ENCODE data around the gene OSGIN1. TPM values are rescaled to one million over a fixed set of nuclear protein-coding genes. Genes with fewer than 3 reads are reported as not detected.

Gene OSGIN1, protein sequence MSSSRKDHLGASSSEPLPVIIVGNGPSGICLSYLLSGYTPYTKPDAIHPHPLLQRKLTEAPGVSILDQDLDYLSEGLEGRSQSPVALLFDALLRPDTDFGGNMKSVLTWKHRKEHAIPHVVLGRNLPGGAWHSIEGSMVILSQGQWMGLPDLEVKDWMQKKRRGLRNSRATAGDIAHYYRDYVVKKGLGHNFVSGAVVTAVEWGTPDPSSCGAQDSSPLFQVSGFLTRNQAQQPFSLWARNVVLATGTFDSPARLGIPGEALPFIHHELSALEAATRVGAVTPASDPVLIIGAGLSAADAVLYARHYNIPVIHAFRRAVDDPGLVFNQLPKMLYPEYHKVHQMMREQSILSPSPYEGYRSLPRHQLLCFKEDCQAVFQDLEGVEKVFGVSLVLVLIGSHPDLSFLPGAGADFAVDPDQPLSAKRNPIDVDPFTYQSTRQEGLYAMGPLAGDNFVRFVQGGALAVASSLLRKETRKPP
- total RNA-seq (2014; rRNA removed) (6.6 and 9.8 TPM in 2 replicates), Bru-seq, nascent RNA (percentile 48 among the genes with signal in this experiment), BruChase-seq, experiment 1, labeled RNA remaining after a 6-hour chase (percentile 48 among the genes with signal in this experiment), BruChase-seq, experiment 2, labeled RNA remaining after a 2-hour chase (percentile 49 among the genes with signal in this experiment)
- long read RNA-seq, partial matches to known transcripts, result 7 of 10 reads
- long read RNA-seq, other reads (novel, unspliced or antisense), result 0 of 10 reads

DNA sequence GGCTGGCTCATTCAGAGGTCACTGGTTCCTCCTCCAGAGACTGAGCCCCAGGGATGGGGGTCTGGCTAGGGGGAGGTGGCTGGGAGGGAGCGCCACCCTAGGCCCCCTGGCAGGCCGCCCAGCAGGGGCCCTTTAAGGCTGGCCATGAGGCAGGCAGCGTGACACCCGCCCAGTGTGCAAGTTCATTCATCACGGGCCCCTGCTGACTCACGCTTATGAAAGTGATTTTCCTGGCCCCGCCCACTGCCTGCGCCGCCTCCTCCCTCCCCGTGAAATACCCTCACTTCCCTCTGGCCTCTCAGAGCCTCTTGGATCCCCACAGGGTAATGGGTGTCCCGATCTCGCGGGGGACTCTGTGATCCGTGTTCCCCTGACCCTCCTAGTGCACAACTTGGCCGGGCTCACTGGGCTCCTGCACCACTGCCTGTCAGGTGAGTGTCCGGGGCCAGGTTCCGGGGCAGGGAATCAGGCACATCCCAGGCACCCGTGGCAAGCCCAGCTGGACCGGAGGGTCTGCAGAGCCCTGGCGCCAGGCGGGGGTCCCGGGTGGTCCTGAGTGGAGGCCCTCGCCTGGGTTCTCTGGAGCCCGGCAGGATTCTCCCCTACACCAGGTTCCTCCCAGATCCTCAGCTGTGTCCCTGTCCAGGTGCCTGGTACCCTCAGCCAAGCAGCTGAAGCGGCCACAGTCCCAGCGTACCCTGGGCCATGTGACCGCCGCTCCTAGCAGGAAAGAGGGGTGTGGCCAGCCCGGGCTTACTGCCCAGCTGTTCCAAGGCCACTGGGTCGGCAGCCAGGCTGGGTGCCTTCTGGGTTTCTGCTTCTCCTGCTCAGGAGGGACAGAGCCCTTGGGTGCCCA, at the start of gene OSGIN1:
TSS of gene OSGIN1 (plus strand) at position 301 of the 856 bp plus-strand sequence. CDS start 4,432 bp downstream, outside the sequence.
- intact Hi-C loops (cut with micrococcal nuclease), result loop anchor here (1.0 kb wide), 1 partner anchor 27 kb away; no protein-coding TSS in a partner anchor
- peak within 1 kb of the TSS; percentile 75 for H3K9ac ChIP-seq (ENCODE audit: low read length)
- H3K27me3 ChIP-seq (ENCODE audit: low read length), result no peaks in the 10 kb centered on the region
- H3K27ac ChIP-seq (ENCODE audit: low read length), result peak within 1 kb of the TSS; percentile 72
- ChIA-PET CTCF (interaction anchor here (0.8 to 1.8 kb wide), 3 partner anchors 26 to 61 kb away, joined by 3 to 7 read pairs (median 7); no protein-coding TSS in a partner anchor), POLR2A (ENCODE audit: unreplicated experiment) (no interaction called here)
- peak within 1 kb of the TSS; percentile 99 for H3K4me2 ChIP-seq (ENCODE audit: low read length)
- no peaks in the 10 kb centered on the region for H3F3A ChIP-seq (ENCODE audit: low read length, unreplicated experiment)
- H3K9me3 ChIP-seq (ENCODE audit: low read length), result no peaks in the 10 kb centered on the region
- no peaks in the 10 kb centered on the region for H4K20me1 ChIP-seq (ENCODE audit: low read length)
- no peaks in the 10 kb centered on the region for H3K36me3 ChIP-seq (ENCODE audit: low read depth, low read length)
- peak; percentile 88 for DNase-seq
- no peaks in the 10 kb centered on the region for H3K9me2 ChIP-seq (replicated peaks; ENCODE audit: low read length)
- H3K79me2 ChIP-seq (ENCODE audit: low read length), result peaks cover 18% of the 10 kb centered on the region
- TF ChIP-seq, protein P1, sequence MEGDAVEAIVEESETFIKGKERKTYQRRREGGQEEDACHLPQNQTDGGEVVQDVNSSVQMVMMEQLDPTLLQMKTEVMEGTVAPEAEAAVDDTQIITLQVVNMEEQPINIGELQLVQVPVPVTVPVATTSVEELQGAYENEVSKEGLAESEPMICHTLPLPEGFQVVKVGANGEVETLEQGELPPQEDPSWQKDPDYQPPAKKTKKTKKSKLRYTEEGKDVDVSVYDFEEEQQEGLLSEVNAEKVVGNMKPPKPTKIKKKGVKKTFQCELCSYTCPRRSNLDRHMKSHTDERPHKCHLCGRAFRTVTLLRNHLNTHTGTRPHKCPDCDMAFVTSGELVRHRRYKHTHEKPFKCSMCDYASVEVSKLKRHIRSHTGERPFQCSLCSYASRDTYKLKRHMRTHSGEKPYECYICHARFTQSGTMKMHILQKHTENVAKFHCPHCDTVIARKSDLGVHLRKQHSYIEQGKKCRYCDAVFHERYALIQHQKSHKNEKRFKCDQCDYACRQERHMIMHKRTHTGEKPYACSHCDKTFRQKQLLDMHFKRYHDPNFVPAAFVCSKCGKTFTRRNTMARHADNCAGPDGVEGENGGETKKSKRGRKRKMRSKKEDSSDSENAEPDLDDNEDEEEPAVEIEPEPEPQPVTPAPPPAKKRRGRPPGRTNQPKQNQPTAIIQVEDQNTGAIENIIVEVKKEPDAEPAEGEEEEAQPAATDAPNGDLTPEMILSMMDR (conservative IDR thresholded peaks at IDR 0.05; ENCODE audit: low read depth, low read length), result no peak
- TF ChIP-seq EZH2 (IDR thresholded peaks at IDR 0.05; ENCODE audit: low read length, unreplicated experiment) (no peak), EZH2phosphoT487 (IDR thresholded peaks at IDR 0.05; ENCODE audit: borderline replicate concordance, low read length) (no peak)
- peak; percentile 87 for ATAC-seq
- H3K4me3 ChIP-seq (ENCODE audit: low read length), result peak within 1 kb of the TSS; percentile 79
- H2AFZ ChIP-seq (ENCODE audit: low read length), result peak within 1 kb of the TSS; percentile 88
- no TSS peak for BruUV-seq (replicated peaks)
- H3K4me1 ChIP-seq (ENCODE audit: insufficient read depth, low read length), result peaks cover 15% of the 10 kb centered on the region

DNA sequence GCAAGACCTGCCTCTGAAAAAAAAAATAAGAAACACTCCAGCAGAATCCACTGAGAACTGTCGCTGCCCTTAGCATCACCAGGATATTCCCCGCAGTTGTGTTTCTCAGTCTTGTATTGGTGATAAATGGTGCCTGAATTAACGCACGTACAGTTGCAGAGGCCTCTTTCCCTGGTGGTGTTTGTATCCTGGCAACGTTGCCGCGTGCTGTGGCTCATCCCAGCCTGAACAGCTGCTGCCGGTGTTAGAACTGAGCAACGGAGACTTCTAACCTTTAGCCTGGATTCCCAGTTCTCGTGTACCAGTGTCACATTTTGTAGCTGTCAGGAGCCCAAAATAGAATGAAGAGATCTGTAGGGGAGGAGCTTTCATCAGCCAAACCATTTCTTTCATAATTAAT, 49.3 kb upstream of the OSGIN1 start:
- Histone ChIP-seq H3K4me1 (ENCODE audit: insufficient read depth, low read length) (peaks cover 7% of the 10 kb centered on the region), H3K9ac (ENCODE audit: low read length) (no peak overlapping the region), H3K9me2 (replicated peaks; ENCODE audit: low read length) (no peaks in the 10 kb centered on the region), H2AFZ (ENCODE audit: low read length) (no peak overlapping the region), H3K36me3 (ENCODE audit: low read depth, low read length) (no peaks in the 10 kb centered on the region), H3K27me3 (ENCODE audit: low read length) (no peaks in the 10 kb centered on the region), H3K4me3 (ENCODE audit: low read length) (no peak overlapping the region), H3F3A (ENCODE audit: low read length, unreplicated experiment) (no peaks in the 10 kb centered on the region), H4K20me1 (ENCODE audit: low read length) (no peaks in the 10 kb centered on the region), H3K4me2 (ENCODE audit: low read length) (no peak overlapping the region), H3K79me2 (ENCODE audit: low read length) (no peaks in the 10 kb centered on the region), H3K27ac (ENCODE audit: low read length) (no peak overlapping the region), H3K9me3 (ENCODE audit: low read length) (no peaks in the 10 kb centered on the region)
- ATAC-seq (no peak), DNase-seq (no peak)
- intact Hi-C loops (cut with micrococcal nuclease), result no loop called here
- POLR2A ChIA-PET (ENCODE audit: unreplicated experiment), result no interaction called here
- no peak for TF ChIP-seq EZH2 (IDR thresholded peaks at IDR 0.05; ENCODE audit: low read length, unreplicated experiment)
- TF ChIP-seq EZH2phosphoT487 (IDR thresholded peaks at IDR 0.05; ENCODE audit: borderline replicate concordance, low read length), result no peak
- TF ChIP-seq, protein P1 (conservative IDR thresholded peaks at IDR 0.05; ENCODE audit: low read depth, low read length), result no peak
- BruUV-seq (replicated peaks), result no TSS peak
- CTCF ChIA-PET, result no interaction called here
